SW480 (cell line): ENCODE measurements around the gene ROR2.

ENCODE experiments used
- DNase-seq: peaks from one replicate; pipeline ENCODE4 v3.0.0-alpha.2; 2016; ENCODE audit warnings: low spot score

The ROR2 gene

GRCh38 chr9:91516081-91516480 is 433.9 kb downstream of the ROR2 start:
- DNase-seq: no peak

- peak; percentile 28 for DNase-seq
These were observed 434.8 kb downstream of the ROR2 start for GRCh38 chr9:91515074-91515687.
